Right forelimb (tissue), 1 donor: ENCODE data around the gene PKLR.
A peak's percentile ranks its signal among the peaks of the same experiment; 100 is the strongest.
"Not testable (repeated sequence)": the region's sequence is repeated elsewhere in the genome, so short reads cannot be mapped to it uniquely, and the experiment has no call there.

ENCODE experiments used
- DNase-seq: peaks from one replicate; pipeline ENCODE4 v3.0.0-alpha.2; 2018

Gene PKLR

GRCh38 chr1:155301342-155301841 lies at the start of gene PKLR:
Gene PKLR (minus strand): TSS chr1:155301438. CDS start chr1:155301395, 43 bp downstream.
- no peak for DNase-seq

DNA sequence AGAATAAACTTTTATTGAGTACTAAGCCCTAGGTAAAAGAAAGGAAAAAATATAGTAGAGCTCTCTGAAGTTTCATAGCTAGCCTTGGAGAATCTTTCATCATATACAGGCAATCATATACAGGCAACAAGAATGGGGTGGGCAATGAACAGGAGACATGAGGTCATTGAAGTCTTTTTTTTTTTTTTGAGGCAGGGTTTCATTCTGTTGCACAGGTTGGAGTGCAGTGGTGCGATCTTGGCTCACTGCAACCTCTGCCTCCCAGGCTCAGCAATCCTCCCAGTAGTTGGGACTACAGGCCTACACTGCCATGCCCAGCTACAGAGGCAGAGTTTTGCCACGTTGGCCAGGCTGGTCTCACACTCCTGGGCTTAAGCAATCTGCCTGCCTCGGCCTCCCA lies 41.6 kb upstream of the PKLR start:
- DNase-seq = no peak

DNA sequence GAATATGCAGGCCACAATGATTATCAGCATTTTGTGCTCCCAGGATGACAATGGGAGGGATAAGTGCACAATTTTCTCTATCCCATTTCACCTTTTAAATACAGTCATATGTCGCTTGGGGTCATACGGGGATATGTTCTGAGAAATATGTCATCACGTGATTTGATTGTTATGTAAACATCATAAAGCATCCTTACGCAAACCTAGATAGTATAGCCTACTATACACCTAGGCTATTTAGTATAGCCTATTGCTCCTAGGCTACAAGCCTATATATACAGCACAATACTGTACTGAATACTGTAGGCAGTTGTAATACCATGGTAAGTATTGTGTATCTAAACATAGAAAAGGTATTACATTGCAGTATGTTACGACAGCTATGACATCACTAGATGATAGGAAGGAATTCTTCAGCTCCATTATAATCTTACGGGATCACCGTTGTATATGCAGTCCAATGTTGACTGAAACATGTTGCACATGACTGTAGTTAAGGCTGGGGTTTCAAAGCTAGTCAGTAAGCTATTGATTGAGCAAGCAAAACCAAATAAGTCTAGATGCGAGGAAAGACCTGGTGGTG lies 38.4 kb upstream of the PKLR start:
- DNase-seq = no peak

GRCh38 chr1:155334962-155335361 lies 33.7 kb upstream of the PKLR start:
- DNase-seq = no peak

DNA sequence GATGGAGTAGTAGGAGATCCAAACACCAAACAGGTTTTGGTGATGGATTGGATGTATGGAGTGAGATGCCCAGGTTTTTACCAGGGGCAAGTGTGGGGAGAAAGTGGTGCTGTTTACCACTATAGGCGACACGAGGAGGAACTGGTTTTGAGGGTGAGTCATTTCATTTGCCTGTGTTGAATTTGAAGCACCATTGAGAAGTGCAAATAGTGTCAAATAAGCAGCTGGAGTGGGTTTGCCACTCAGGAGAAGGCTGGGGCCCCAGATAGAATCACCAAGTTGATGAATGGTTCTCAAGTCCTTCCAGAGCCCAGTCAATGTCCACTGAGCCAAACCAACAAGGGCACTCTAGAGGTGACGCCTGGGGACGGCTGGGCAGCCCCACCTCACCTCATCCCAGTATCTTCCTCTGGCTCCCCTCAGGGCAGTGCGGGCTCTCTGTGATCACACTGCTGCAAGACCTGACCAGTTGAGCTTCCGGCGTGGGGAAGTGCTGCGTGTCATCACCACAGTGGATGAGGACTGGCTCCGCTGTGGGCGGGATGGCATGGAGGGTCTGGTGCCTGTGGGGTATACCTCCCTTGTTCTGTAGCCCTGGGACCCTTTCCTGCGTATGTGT lies 28.9 kb upstream of the PKLR start:
- no peak for DNase-seq

- not testable (repeated sequence) for DNase-seq
Measured at GRCh38 chr1:155328856-155329255, 27.6 kb upstream of the PKLR start.

DNA sequence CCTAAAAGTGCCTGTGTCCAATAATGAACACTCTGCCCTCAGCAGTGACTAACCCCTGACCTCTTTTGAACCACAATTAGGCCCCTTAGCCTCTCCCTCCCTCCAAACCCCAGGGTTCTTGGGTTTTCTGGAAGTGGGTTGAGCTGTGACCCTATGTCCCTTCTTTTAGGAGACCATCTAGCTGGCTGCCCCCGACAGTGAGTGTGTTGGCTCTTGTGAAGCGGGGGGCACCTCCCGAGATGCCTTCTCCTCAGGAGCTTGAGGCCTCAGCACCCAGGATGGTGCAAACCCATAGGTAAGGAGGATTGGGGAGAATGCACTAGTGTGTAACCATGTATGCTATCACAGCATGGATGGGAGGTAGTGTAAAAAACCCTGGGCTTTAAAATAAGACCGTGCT lies 26.7 kb upstream of the PKLR start:
- no peak for DNase-seq

- no peak for DNase-seq
Measured at GRCh38 chr1:155326631-155327037, 25.4 kb upstream of the PKLR start.

DNA sequence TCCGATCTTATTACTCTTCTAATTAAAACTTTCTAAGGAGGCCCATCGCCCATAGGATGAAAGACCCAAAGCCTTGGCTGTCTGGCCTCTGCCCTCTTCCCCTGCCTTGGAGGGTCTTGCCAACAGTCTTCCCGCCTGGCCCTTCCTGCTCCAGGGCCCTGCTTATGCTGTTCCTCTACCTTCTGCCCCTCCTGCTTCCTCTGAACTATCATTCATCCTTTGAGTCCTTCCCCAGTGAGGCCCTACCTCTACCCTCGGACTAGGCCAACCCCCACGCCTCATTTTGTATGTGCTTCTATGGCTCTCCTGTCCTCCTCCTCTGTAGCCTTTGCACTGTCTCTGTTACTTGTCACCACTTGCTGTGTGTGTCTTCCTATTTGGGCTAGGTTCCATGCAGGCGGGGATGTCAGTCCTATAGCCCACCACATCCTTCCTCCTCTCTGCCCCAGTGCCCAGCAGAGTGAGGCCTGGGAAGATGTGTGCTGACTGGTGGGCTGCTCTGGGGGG lies 24.8 kb upstream of the PKLR start:
- no peak for DNase-seq

- no peak for DNase-seq
Measured at GRCh38 chr1:155325603-155325893, 24.3 kb upstream of the PKLR start.

- peak; percentile 63 for DNase-seq
Measured at GRCh38 chr1:155324717-155325602, 23.7 kb upstream of the PKLR start.

DNA sequence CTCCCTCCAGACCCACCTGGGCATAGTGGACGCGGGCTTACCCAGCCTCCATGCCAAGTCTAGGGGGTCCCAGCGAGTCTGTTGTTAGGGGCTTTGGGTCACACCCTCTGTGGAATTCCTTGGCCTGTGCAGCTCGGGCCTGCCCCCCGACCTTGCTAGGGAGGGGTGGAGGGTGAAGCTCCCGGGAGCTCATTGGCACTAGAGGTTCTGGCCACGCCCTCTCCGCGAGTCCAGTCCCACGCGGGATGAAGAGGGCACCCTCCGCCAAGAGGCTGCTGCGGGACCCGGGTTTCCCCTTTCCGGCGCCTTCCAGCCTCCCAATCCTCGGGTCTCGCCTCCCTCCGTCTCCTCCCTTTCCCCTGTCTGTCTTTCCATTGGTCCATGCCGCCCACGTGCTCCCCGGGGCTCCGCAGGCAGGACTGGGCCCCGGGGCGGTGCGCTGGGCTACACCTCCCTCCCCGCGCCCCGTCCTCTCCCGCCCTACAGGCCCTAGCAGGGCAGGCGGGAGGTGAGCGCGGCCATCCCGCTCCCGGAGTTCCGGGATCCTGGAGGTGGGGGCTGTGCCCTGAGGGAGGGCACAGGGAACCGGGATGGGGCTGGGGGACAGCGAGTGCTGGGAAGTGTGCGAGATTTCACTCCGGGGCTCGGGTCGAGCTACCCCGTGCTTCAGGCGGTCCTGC lies 22.9 kb upstream of the PKLR start:
- DNase-seq = peak; percentile 94

DNA sequence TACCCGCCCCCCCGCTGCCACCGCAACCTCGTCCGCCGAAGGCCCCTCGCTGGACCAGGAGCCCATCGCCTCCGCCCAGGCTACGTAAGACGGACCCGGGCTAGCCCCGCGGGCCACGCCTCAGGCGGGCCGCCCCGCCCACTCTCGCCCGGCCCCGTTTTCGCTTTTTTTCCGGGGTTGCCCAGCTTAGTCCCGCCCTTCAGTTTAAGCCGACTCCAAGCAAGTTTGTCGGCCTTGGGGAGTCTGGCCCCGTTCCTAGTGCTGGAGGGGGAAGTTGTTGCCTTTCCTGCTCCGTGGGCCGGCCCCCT lies 22.4 kb upstream of the PKLR start:
- peak; percentile 93 for DNase-seq

DNA sequence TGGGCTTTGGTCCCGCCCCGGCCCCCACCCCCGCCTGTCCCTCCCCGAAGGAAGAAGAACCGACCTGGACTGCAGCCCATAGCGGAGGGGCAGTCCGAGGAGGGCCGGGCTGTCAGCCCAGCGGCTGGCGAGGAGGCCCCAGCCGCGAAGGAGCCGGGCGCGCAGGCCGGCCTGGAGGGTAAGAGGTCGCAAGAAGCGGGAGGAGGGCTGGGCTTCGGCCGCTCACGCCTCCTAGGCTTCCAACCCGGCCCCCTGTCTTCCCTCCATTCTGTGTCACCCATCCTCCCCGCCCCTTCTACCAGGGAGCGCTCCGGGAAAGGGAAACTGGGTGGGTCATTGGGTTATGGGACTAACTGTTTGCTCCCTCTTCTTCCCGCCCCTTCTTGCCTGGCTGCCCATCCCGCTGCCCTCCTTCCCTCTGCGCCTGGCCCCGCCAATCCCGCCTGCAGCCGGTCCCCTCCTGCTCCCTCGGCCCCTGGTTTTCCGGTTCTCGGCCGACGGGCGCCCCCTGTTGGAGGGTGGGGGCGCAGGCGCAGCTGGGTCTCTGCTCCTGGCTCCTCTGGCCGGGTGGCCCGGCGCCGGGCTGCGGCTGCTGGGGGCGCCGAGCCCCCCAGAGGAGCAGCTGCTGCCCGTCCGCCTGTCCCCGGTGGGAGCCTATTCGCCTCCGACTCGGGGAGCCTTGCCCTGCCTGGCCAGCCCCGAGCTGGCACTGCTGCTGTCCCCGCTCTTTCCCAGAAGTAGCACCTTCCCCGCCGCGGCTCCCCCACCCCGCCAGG lies 21.9 kb upstream of the PKLR start:
- DNase-seq = peak; percentile 96

- peak; percentile 82 for DNase-seq
Measured at GRCh38 chr1:155322571-155322952, 21.3 kb upstream of the PKLR start.

- no peak for DNase-seq
Measured at GRCh38 chr1:155321639-155322503, 20.6 kb upstream of the PKLR start.

GRCh38 chr1:155320661-155321617 lies 19.7 kb upstream of the PKLR start, which contains the start of gene RUSC1:
Gene RUSC1 (plus strand): TSS chr1:155320894. CDS start chr1:155321774, 880 bp downstream.
- peak; percentile 81 for DNase-seq

DNA sequence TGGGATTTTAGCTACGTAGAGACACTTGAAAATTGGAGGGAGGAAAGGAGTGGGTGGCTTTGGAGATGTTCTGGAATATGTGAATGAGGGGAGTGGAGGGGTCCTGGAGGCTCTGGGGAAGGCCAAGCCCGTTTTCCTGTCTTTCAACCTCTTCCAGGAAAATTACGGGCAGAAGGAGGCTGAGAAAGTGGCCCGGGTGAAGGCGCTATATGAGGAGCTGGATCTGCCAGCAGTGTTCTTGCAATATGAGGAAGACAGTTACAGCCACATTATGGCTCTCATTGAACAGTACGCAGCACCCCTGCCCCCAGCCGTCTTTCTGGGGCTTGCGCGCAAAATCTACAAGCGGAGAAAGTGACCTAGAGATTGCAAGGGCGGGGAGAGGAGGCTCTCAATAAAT lies 19.0 kb upstream of the PKLR start:
- DNase-seq = no peak

DNA sequence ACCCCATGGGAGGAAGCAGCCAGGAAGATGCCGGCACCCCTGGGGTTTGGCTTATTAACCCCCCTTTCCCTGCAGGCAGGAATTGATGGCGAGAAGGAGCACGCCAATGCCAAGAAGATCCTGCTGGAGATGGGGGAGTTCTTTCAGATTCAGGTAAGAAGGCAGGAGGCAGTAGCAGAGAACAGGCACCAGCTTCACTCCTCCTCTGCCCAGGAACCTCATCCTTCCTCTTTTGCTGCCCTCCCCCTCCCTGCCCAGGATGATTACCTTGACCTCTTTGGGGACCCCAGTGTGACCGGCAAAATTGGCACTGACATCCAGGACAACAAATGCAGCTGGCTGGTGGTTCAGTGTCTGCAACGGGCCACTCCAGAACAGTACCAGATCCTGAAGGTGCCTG lies 18.3 kb upstream of the PKLR start:
- DNase-seq = no peak

- no peak for DNase-seq
Measured at GRCh38 chr1:155318082-155318481, 16.8 kb upstream of the PKLR start.
